VCaP (cell line): Measurements from ENCODE around the gene GPR50.

Source experiments
- H3K27ac ChIP-seq: fragments of 450-650 bp; 2 replicates; pipeline ENCODE4 v1.5.1; 2017
- CTCF ChIP-seq: fragments of 450-650 bp; conservative IDR thresholded peaks from 2 replicates; pipeline ENCODE4 v1.5.1; 2017; ENCODE audit warnings: mild to moderate bottlenecking, moderate library complexity

GPR50 gene

GRCh38 chrX:151181088-151181487 lies 4.7 kb downstream of the GPR50 start:
- no peak for TF ChIP-seq CTCF
- H3K27ac ChIP-seq, result no peak overlapping the region

- TF ChIP-seq CTCF, result no peak
- H3K27ac ChIP-seq, result no peak overlapping the region
Measured at GRCh38 chrX:151183233-151183753, 6.9 kb downstream of the GPR50 start.

DNA sequence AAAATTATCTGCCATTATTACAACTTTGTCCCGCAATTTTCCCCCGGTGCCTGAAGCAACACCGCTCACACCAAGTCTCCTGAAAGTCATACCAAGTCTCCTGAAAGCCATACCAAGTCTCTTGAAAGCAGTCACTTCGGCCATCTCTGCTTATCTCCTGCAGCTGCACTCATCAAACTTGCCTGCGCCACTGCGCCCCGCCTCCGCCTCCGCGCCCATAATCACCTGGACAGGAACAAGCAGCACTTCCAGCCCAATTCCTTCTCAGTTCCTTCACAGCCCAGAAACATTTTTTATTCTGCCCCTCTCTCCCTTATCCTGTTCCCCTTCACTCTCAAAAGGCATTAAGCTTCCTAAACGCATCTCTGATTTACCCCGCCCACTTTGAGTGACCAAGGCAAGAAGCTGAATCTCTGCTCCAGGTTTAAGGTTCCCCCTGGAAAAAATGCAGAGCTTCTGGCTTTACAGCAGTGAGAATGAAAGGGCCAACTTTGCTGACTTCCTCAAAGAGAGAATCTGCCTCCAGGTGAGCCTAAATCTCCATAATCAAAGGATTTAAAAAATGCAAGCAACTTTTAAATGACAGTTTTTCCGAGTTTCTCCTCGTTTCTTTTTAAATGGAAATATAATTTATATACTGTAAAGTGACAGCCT lies 7.7 kb downstream of the GPR50 start:
- no peak overlapping the region for H3K27ac ChIP-seq
- no peak for TF ChIP-seq CTCF

- H3K27ac ChIP-seq, result no peak overlapping the region
- no peak for TF ChIP-seq CTCF
Measured at GRCh38 chrX:151184705-151185104, 8.3 kb downstream of the GPR50 start.

GRCh38 chrX:151206871-151207270 lies 30.5 kb downstream of the GPR50 start:
- no peak for TF ChIP-seq CTCF
- no peak overlapping the region for H3K27ac ChIP-seq

- no peak overlapping the region for H3K27ac ChIP-seq
- TF ChIP-seq CTCF, result no peak
Measured at GRCh38 chrX:151225843-151226242, 49.5 kb downstream of the GPR50 start.

DNA sequence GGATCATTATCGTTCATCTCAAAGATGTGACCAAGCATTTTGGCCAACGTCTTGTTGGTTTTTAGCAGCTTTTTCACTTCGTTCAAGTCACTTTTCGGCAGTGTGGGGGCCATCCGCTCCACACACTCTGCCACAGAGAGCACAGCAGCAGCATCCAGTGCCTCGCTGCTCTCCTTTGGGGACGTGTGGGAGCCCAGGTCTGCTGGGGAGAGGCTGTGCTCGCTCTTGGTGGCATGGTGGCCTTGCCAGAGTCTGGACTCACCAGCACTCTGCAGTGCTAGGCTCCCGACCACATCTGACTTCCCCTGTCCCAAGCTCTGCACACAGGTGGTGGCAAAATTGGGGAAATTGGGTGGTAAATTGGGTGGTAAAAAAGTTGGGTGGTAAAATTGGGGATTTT lies 50.6 kb downstream of the GPR50 start:
- no peak overlapping the region for H3K27ac ChIP-seq
- no peak for TF ChIP-seq CTCF
